ENCODE measurements around the gene MSH2.

Gene MSH2

GRCh38 chr2:47508641-47509040, 105.7 kb downstream of the MSH2 start:
- DNase-seq (ENCODE audit: low read depth): no peak

- no peak for DNase-seq (ENCODE audit: low read depth)
These were observed 106.3 kb downstream of the MSH2 start for GRCh38 chr2:47509250-47509649.

- no peak for DNase-seq (ENCODE audit: low read depth)
These were observed 106.9 kb downstream of the MSH2 start for GRCh38 chr2:47509821-47510385.

- DNase-seq (ENCODE audit: low read depth): no peak
These were observed 107.8 kb downstream of the MSH2 start for GRCh38 chr2:47510745-47511144.

- DNase-seq (ENCODE audit: low read depth): peak; percentile 29
These were observed 109.7 kb downstream of the MSH2 start for GRCh38 chr2:47512581-47513083.

- no peak for DNase-seq (ENCODE audit: low read depth)
These were observed 111.1 kb downstream of the MSH2 start for GRCh38 chr2:47513981-47514520.

GRCh38 chr2:47516360-47517104, 113.6 kb downstream of the MSH2 start:
- DNase-seq (ENCODE audit: low read depth): no peak

GRCh38 chr2:47518497-47519146, 115.7 kb downstream of the MSH2 start:
- DNase-seq (ENCODE audit: low read depth): no peak

GRCh38 chr2:47519147-47519537, 116.2 kb downstream of the MSH2 start:
- DNase-seq (ENCODE audit: low read depth): no peak

- DNase-seq (ENCODE audit: low read depth): no peak
These were observed 116.8 kb downstream of the MSH2 start for GRCh38 chr2:47519604-47520301.

GRCh38 chr2:47520302-47520630, 117.3 kb downstream of the MSH2 start:
- DNase-seq (ENCODE audit: low read depth): no peak

- DNase-seq (ENCODE audit: low read depth): no peak
These were observed 118.1 kb downstream of the MSH2 start for GRCh38 chr2:47520825-47521665.

- DNase-seq (ENCODE audit: low read depth): no peak
These were observed 118.8 kb downstream of the MSH2 start for GRCh38 chr2:47521666-47522285.

- no peak for DNase-seq (ENCODE audit: low read depth)
These were observed 122.2 kb downstream of the MSH2 start for GRCh38 chr2:47525167-47525566.

- no peak for DNase-seq (ENCODE audit: low read depth)
These were observed 125.5 kb downstream of the MSH2 start for GRCh38 chr2:47528455-47528854.

- no peak for DNase-seq (ENCODE audit: low read depth)
These were observed 125.9 kb downstream of the MSH2 start for GRCh38 chr2:47528874-47529273.

GRCh38 chr2:47530105-47530760, 127.3 kb downstream of the MSH2 start:
- no peak for DNase-seq (ENCODE audit: low read depth)

GRCh38 chr2:47531378-47532042, 128.6 kb downstream of the MSH2 start:
- DNase-seq (ENCODE audit: low read depth): no peak
